GM23248 (cell line): Measurements from ENCODE around the gene KRTAP19-6.

ENCODE experiments used
- EZH2 ChIP-seq: fragments of 200-600 bp; sonication (generic); IDR thresholded peaks from 2 replicates; pipeline ENCODE4 v1.6.1; 2018; ENCODE audit warnings: antibody characterized with exemption, mild to moderate bottlenecking; ENCODE audit not compliant: insufficient read depth, poor library complexity, severe bottlenecking
- EZH2phosphoT487 ChIP-seq: fragments of 200-600 bp; sonication (generic); IDR thresholded peaks from 2 replicates; pipeline ENCODE4 v1.6.1; 2018; ENCODE audit warnings: antibody characterized with exemption, moderate library complexity, mild to moderate bottlenecking, low read depth; ENCODE audit not compliant: insufficient read depth

DNA sequence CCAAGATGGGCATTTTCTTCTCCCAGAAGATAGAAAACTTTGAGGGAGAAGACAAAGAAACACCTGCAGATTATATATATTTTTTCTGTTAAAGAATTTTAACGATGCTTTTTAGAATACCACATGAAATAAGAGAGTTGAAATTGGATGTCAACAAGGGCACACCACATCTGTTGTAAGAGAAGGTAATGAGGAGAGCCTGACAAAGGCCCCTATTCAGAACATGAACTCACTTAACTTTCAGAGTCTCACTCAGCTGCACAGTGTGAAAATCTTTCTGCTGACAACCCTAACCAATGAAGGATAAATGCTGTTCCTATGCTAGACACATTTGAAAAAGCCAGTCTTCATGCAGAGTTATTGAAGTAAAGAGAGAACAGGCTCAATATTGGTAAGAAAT is 41.2 kb upstream of the KRTAP19-6 start:
- no peak for TF ChIP-seq EZH2phosphoT487
- TF ChIP-seq EZH2, result no peak
